Endothelial cell of umbilical vein (primary cell): Measurements from ENCODE around the gene ASGR2. TPM values are rescaled to one million over a fixed set of nuclear protein-coding genes. Genes with fewer than 3 reads are reported as not detected.
"Not testable (repeated sequence)": the region's sequence is repeated elsewhere in the genome, so short reads cannot be mapped to it uniquely, and the experiment has no call there.

Experiments
- BruUV-seq: library from RNA; stranded (reverse); fragments of 400-500 nt; replicated peaks from 2 replicates; lab custom pipeline; 2021; lab: Mats Ljungman, UMichigan
- CTCF ChIA-PET: fragments of 300-600, 350-600 bp; sonication (Branson Sonifier 250); formaldehyde crosslinking; loops from one replicate; lab custom pipeline; 2021; ENCODE audit warnings: antibody characterized with exemption, inconsistent platforms; lab: Charles Lee
- POLR2A ChIA-PET: fragments of 300-600, 350-600 bp; sonication (Branson Sonifier 250); formaldehyde crosslinking; loops from one replicate; lab custom pipeline; 2021; ENCODE audit warnings: antibody characterized with exemption, inconsistent platforms; lab: Charles Lee
- DNase-seq: peaks from one replicate; pipeline ENCODE4 v3.0.0-alpha.2; 2011; ENCODE audit warnings: low read depth, low spot score
- FAIRE-seq: peaks from 2 replicates; lab custom pipeline; 2011; peaks lifted over from hg19 to GRCh38; lab: Jason Lieb, UNC
- H2AFZ ChIP-seq: 2 replicates; pipeline ENCODE4 v1.6.0; 2012; ENCODE audit warnings: low read depth, low read length, control low read depth, inconsistent platforms
- H3K27ac ChIP-seq: 2 replicates; pipeline ENCODE4 v1.5.1; 2011; ENCODE audit warnings: low read depth, mild to moderate bottlenecking, control low read depth, low read length, moderate library complexity; ENCODE audit not compliant: insufficient read depth
- H3K27me3 ChIP-seq, 2 experiments: 2 replicates each; pipeline versions ENCODE4 v1.6.0 to v1.6.1; 2011; ENCODE audit warnings: low read length in 2 of 2, mixed read lengths in 1 of 2; ENCODE audit not compliant: control insufficient read depth in 2 of 2, insufficient read depth in 2 of 2
- H3K36me3 ChIP-seq, 2 experiments: 2 replicates in 1 of 2; 3 replicates in 1 of 2; pipeline ENCODE4 v1.5.1; 2011; ENCODE audit warnings: low read length in 2 of 2, mild to moderate bottlenecking in 1 of 2, moderate library complexity in 1 of 2; ENCODE audit not compliant: control insufficient read depth in 2 of 2, insufficient read depth in 2 of 2; ENCODE audit errors: extremely low read depth in 1 of 2
- H3K4me1 ChIP-seq: 3 replicates; pipeline ENCODE4 v1.5.1; 2011; ENCODE audit warnings: mild to moderate bottlenecking, low read length; ENCODE audit not compliant: control insufficient read depth, insufficient read depth; ENCODE audit errors: extremely low read depth
- H3K4me2 ChIP-seq: 2 replicates; pipeline ENCODE4 v1.6.1; 2011; ENCODE audit warnings: low read length, control low read depth, mixed read lengths; ENCODE audit not compliant: insufficient read depth
- H3K4me3 ChIP-seq, 3 experiments: fragments of 200-600 bp in 1 of 3; sonication (generic), shearing (Covaris generic) in 1 of 3; replicated peaks in 1 of 3; 2 replicates each; pipeline ENCODE4 v1.5.1; 2011 to 2016; ENCODE audit warnings: control low read depth in 3 of 3, low read length in 3 of 3, mild to moderate bottlenecking in 2 of 3, inconsistent platforms in 1 of 3, low read depth in 1 of 3, moderate library complexity in 1 of 3; ENCODE audit not compliant: insufficient read depth in 1 of 3
- H3K79me2 ChIP-seq: 2 replicates; pipeline ENCODE4 v1.6.0; 2012; ENCODE audit warnings: low read length, inconsistent platforms; ENCODE audit not compliant: control insufficient read depth, insufficient read depth
- H3K9ac ChIP-seq: replicated peaks from 2 replicates; pipeline ENCODE3; 2011; ENCODE audit warnings: low read length, control low read depth; ENCODE audit not compliant: insufficient read depth; ENCODE audit errors: extremely low read depth
- H3K9me1 ChIP-seq: replicated peaks from 3 replicates; pipeline ENCODE4 v1.6.0; 2011; ENCODE audit warnings: mild to moderate bottlenecking, low read length; ENCODE audit not compliant: control insufficient read depth, insufficient read depth; ENCODE audit errors: extremely low read depth
- H3K9me3 ChIP-seq: replicated peaks from 2 replicates; pipeline ENCODE4 v1.5.1; 2012; ENCODE audit warnings: low read length, inconsistent platforms; ENCODE audit not compliant: control insufficient read depth, insufficient read depth
- H4K20me1 ChIP-seq: replicated peaks from 2 replicates; pipeline ENCODE3; 2011; ENCODE audit warnings: mild to moderate bottlenecking, low read length; ENCODE audit not compliant: control insufficient read depth, insufficient read depth; ENCODE audit errors: extremely low read depth
- CTCF ChIP-seq, 2 donors: IDR thresholded peaks; 1 replicate in 1 of 2; 2 replicates in 1 of 2; pipeline ENCODE4 v1.5.1; 2011; ENCODE audit warnings: low read length in 2 of 2, mild to moderate bottlenecking in 2 of 2, moderate library complexity in 2 of 2, control low read depth in 1 of 2, inconsistent platforms in 1 of 2, low read depth in 1 of 2; ENCODE audit not compliant: insufficient read depth in 1 of 2; ENCODE audit errors: extremely low read depth in 1 of 2
- FOS ChIP-seq: IDR thresholded peaks from 2 replicates; pipeline ENCODE4 v1.6.1; 2011; ENCODE audit warnings: mild to moderate bottlenecking, low read length, moderate library complexity, borderline replicate concordance; ENCODE audit not compliant: insufficient read depth
- GATA2 ChIP-seq: IDR thresholded peaks from 2 replicates; pipeline ENCODE4 v1.7.0; 2011; ENCODE audit warnings: low read depth, mild to moderate bottlenecking, moderate library complexity, mixed read lengths, low read length; ENCODE audit not compliant: insufficient read length, insufficient read depth
- JUN ChIP-seq: IDR thresholded peaks from 2 replicates; pipeline ENCODE4 v1.6.1; 2011; ENCODE audit warnings: borderline replicate concordance, low read depth; ENCODE audit not compliant: insufficient read length, insufficient read depth
- MYC ChIP-seq: IDR thresholded peaks from one replicate; pipeline ENCODE4 v1.6.1; 2011; ENCODE audit warnings: mild to moderate bottlenecking, low read depth, low read length
- POLR2A ChIP-seq: IDR thresholded peaks from 2 replicates; pipeline ENCODE4 v1.6.1; 2012; ENCODE audit warnings: low read depth, mild to moderate bottlenecking, control low read depth, low read length
- POLR2AphosphoS5 ChIP-seq: IDR thresholded peaks from 2 replicates; pipeline ENCODE4 v1.6.1; 2012; ENCODE audit warnings: low read depth, mild to moderate bottlenecking, control low read depth, low read length, moderate library complexity; ENCODE audit not compliant: insufficient read depth
- dilution Hi-C: fragments of 300-500 bp; cut with MboI; formaldehyde crosslinking; loops from one replicate; pipeline ENCODE4 v1.15.0; 2019; ENCODE audit warnings: low sequenced_read_pairs; ENCODE audit not compliant: extremely low pct_ligation_motif_present
- intact Hi-C: fragments of 100-400 bp; cut with micrococcal nuclease; formaldehyde crosslinking; loops from one replicate; pipeline ENCODE4 v1.10.0; 2022
- polyA plus RNA-seq, 4 experiments: library from polyadenylated mRNA; depleted of rRNA in 3 of 4; stranded (reverse) in 3 of 4; unstranded in 1 of 4; fragments of >200 nt; gene quantifications; 2 replicates each; pipeline versions ENCODE4 v1.2.1 to v1.2.3, GENCODE V29; 2011 to 2012; ENCODE audit warnings: missing spikeins in 1 of 4
- total RNA-seq: library from RNA; stranded (reverse); gene quantifications from 2 replicates; pipeline ENCODE4 v1.2.3, GENCODE V29; 2021
- TF ChIP-seq, protein P1 (sequence below): IDR thresholded peaks from 2 replicates; pipeline ENCODE4 v1.6.1; 2011; ENCODE audit not compliant: insufficient read depth, insufficient read length

The ASGR2 gene
- total and polyA plus RNA-seq, 2 donors (not counting 3 experiments of a cell fraction or from before 2014, with no cell fraction given): not detected

GRCh38 chr17:7128160-7128559 lies 13.5 kb upstream of the ASGR2 start:
- FAIRE-seq: no peak
- intact Hi-C loops (loop anchor here (10.0 kb wide), 1 partner anchor 1207 kb away; the partner anchor contains the start of gene ODF4), dilution Hi-C loops (no loop called here)
- ChIA-PET POLR2A (interaction anchor here (0.5 kb wide), 1 partner anchor 176 kb away, joined by 4 read pairs; no protein-coding TSS in a partner anchor), CTCF (no interaction called here)
- H3K9me1 ChIP-seq: no peaks in the 10 kb centered on the region
- H3K27me3 ChIP-seq: peaks cover 0 to 1% of the 10 kb centered on the region in 2 experiments
- no peak overlapping the region for H3K9ac ChIP-seq
- H3K27ac ChIP-seq: no peak overlapping the region
- TF ChIP-seq POLR2A (no peak), POLR2AphosphoS5 (no peak), GATA2 (no peak), FOS (no peak), MYC (no peak), CTCF (IDR thresholded peaks at IDR 0.05; ENCODE audit: extremely low read depth in 1 of 2, insufficient read depth in 1 of 2, low read depth in 1 of 2, low read length in 2 of 2) (no peak), JUN (no peak)
- TF ChIP-seq, protein P1, sequence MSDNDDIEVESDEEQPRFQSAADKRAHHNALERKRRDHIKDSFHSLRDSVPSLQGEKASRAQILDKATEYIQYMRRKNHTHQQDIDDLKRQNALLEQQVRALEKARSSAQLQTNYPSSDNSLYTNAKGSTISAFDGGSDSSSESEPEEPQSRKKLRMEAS: no peak
- no peak overlapping the region for H3K4me2 ChIP-seq
- H3K9me3 ChIP-seq: no peaks in the 10 kb centered on the region
- no peaks in the 10 kb centered on the region for H4K20me1 ChIP-seq
- H3K4me1 ChIP-seq: peaks cover 21% of the 10 kb centered on the region
- H3K36me3 ChIP-seq: no peaks in the 10 kb centered on the region
- no peak overlapping the region for H2AFZ ChIP-seq
- no TSS peak for BruUV-seq
- no peaks in the 10 kb centered on the region for H3K79me2 ChIP-seq
- DNase-seq: no peak
- H3K4me3 ChIP-seq: no peak overlapping the region

GRCh38 chr17:7127501-7127900 lies 12.9 kb upstream of the ASGR2 start:
- FAIRE-seq, H3K27me3 ChIP-seq, BruUV-seq, H3K36me3 ChIP-seq, H3K27ac ChIP-seq, H3K4me3 ChIP-seq, dilution Hi-C loops, H3K9me3 ChIP-seq, H3K9ac ChIP-seq, DNase-seq, H4K20me1 ChIP-seq, H3K79me2 ChIP-seq, H3K4me2 ChIP-seq, H2AFZ ChIP-seq, CTCF ChIA-PET, H3K9me1 ChIP-seq: not testable (repeated sequence)
- intact Hi-C loops: loop anchor here (10.0 kb wide), 1 partner anchor 1207 kb away; the partner anchor contains the start of gene ODF4
- POLR2A ChIA-PET: interaction anchor here (0.8 kb wide), 1 partner anchor 13 kb away, joined by 3 read pairs; the partner anchor contains the start of gene ASGR2
- peaks cover 20% of the 10 kb centered on the region for H3K4me1 ChIP-seq

- H3K9me3 ChIP-seq, H3K27ac ChIP-seq, CTCF ChIA-PET, H3K36me3 ChIP-seq, POLR2A ChIA-PET, dilution Hi-C loops, FAIRE-seq, BruUV-seq, H3K9me1 ChIP-seq, H3K9ac ChIP-seq, H3K4me3 ChIP-seq, H2AFZ ChIP-seq, H4K20me1 ChIP-seq, H3K79me2 ChIP-seq, DNase-seq, H3K4me2 ChIP-seq, H3K27me3 ChIP-seq: not testable (repeated sequence)
- intact Hi-C loops: loop anchor here (10.0 kb wide), 1 partner anchor 1208 kb away; the partner anchor contains the start of gene ODF4
- H3K4me1 ChIP-seq: peaks cover 18% of the 10 kb centered on the region
Measured at GRCh38 chr17:7126386-7126785, 11.8 kb upstream of the ASGR2 start.
